ENCODE measurements around the gene PEPD.

PEPD gene

GRCh38 chr19:33546656-33547055 is 25.1 kb upstream of the PEPD start:
- no peak for DNase-seq (ENCODE audit: low read depth)

GRCh38 chr19:33545217-33545981 is 23.8 kb upstream of the PEPD start:
- no peak for DNase-seq (ENCODE audit: low read depth)

- DNase-seq (ENCODE audit: low read depth): peak; percentile 27
Observed at GRCh38 chr19:33535226-33535625, 13.6 kb upstream of the PEPD start.

GRCh38 chr19:33532859-33533460 is 11.4 kb upstream of the PEPD start:
- DNase-seq (ENCODE audit: low read depth): no peak

- DNase-seq (ENCODE audit: low read depth): no peak
Observed at GRCh38 chr19:33530842-33531241, 9.3 kb upstream of the PEPD start.

GRCh38 chr19:33530296-33530695 is 8.7 kb upstream of the PEPD start:
- no peak for DNase-seq (ENCODE audit: low read depth)

GRCh38 chr19:33529094-33529676 is 7.6 kb upstream of the PEPD start:
- no peak for DNase-seq (ENCODE audit: low read depth)

- no peak for DNase-seq (ENCODE audit: low read depth)
Observed at GRCh38 chr19:33528404-33528803, 6.8 kb upstream of the PEPD start.

- DNase-seq (ENCODE audit: low read depth): no peak
Observed at GRCh38 chr19:33527125-33527524, 5.5 kb upstream of the PEPD start.

GRCh38 chr19:33524024-33524664 is 2.6 kb upstream of the PEPD start:
- DNase-seq (ENCODE audit: low read depth): no peak

GRCh38 chr19:33523167-33523566 is 1.6 kb upstream of the PEPD start:
- DNase-seq (ENCODE audit: low read depth): no peak

GRCh38 chr19:33522371-33522662 is 726 bp upstream of the PEPD start:
- no peak for DNase-seq (ENCODE audit: low read depth)

- no peak for DNase-seq (ENCODE audit: low read depth)
Observed at GRCh38 chr19:33520844-33521479, 629 bp downstream of the PEPD start.

GRCh38 chr19:33520048-33520643 is 1.4 kb downstream of the PEPD start:
- DNase-seq (ENCODE audit: low read depth): no peak

- DNase-seq (ENCODE audit: low read depth): no peak
Observed at GRCh38 chr19:33519416-33519815, 2.2 kb downstream of the PEPD start.

- DNase-seq (ENCODE audit: low read depth): no peak
Observed at GRCh38 chr19:33518541-33518940, 3.0 kb downstream of the PEPD start.

GRCh38 chr19:33517922-33518321 is 3.7 kb downstream of the PEPD start:
- no peak for DNase-seq (ENCODE audit: low read depth)

GRCh38 chr19:33515921-33516320 is 5.7 kb downstream of the PEPD start:
- no peak for DNase-seq (ENCODE audit: low read depth)

GRCh38 chr19:33514885-33515551 is 6.6 kb downstream of the PEPD start:
- DNase-seq (ENCODE audit: low read depth): no peak

GRCh38 chr19:33513424-33513823 is 8.2 kb downstream of the PEPD start:
- DNase-seq (ENCODE audit: low read depth): no peak

GRCh38 chr19:33512580-33513137 is 8.9 kb downstream of the PEPD start:
- DNase-seq (ENCODE audit: low read depth): no peak

Measured in fibroblast of gingiva (primary cell).